Prostate gland (tissue), 2 donors: ENCODE results near the gene DBH.

Source experiments
- CTCF ChIP-seq, 4 experiments: fragments of 200-600 bp in 2 of 4; fragments of 450-650 bp in 2 of 4; sonication (generic) in 2 of 4; IDR thresholded peaks; 1 replicate in 3 of 4; 2 replicates in 1 of 4; pipeline ENCODE4 v1.5.1; 2016 to 2019; ENCODE audit warnings: antibody characterized with exemption in 4 of 4, mild to moderate bottlenecking in 2 of 4, moderate library complexity in 2 of 4
- POLR2A ChIP-seq: fragments of 450-650 bp; IDR thresholded peaks from one replicate; pipeline ENCODE4 v1.6.1; 2016; ENCODE audit warnings: antibody characterized with exemption, mild to moderate bottlenecking
- POLR2AphosphoS5 ChIP-seq: sonication (generic); formaldehyde crosslinking; IDR thresholded peaks from one replicate; pipeline ENCODE4 v1.6.1; 2017; ENCODE audit warnings: antibody characterized with exemption

- TF ChIP-seq CTCF (IDR thresholded peaks at IDR 0.05) (no peak), POLR2A (no peak), POLR2AphosphoS5 (no peak)
These were observed 43.3 kb upstream of the DBH start for GRCh38 chr9:133592731-133593409.
